RWPE2 (cell line): ENCODE data around the gene SIGLEC5.

Experiments used
- ATAC-seq: fragments of 200-7000 bp; cut with Tn5 transposase; 3 replicates; pipeline ENCODE4 v1.9.1; 2021; ENCODE audit warnings: low read depth
- DNase-seq: peaks from one replicate; pipeline ENCODE4 v3.0.0-alpha.2; 2020; ENCODE audit warnings: low spot score
- H3K27ac ChIP-seq: fragments of 450-650 bp; 2 replicates; pipeline ENCODE4 v1.5.1; 2017; ENCODE audit warnings: mild to moderate bottlenecking; ENCODE audit not compliant: poor library complexity, severe bottlenecking
- H3K27me3 ChIP-seq: fragments of 250-450 bp; sonication (Bioruptor Pico); 2 replicates; pipeline ENCODE4 v1.5.1; 2021; ENCODE audit warnings: mild to moderate bottlenecking, moderate library complexity; ENCODE audit not compliant: insufficient read depth, poor library complexity, severe bottlenecking
- H3K36me3 ChIP-seq: fragments of 250-450 bp; sonication (Bioruptor Pico); 2 replicates; pipeline ENCODE4 v1.5.1; 2020; ENCODE audit warnings: low read depth, mild to moderate bottlenecking, moderate library complexity
- H3K4me1 ChIP-seq: fragments of 250-450 bp; sonication (Bioruptor Pico); 2 replicates; pipeline ENCODE4 v1.5.1; 2021; ENCODE audit warnings: mild to moderate bottlenecking, moderate library complexity; ENCODE audit not compliant: insufficient read depth, poor library complexity, severe bottlenecking
- H3K4me3 ChIP-seq: fragments of 250-450 bp; sonication (Bioruptor Pico); 2 replicates; pipeline ENCODE4 v1.5.1; 2021; ENCODE audit warnings: mild to moderate bottlenecking, moderate library complexity; ENCODE audit not compliant: severe bottlenecking
- H3K9me3 ChIP-seq: fragments of 250-450 bp; sonication (Bioruptor Pico); 2 replicates; pipeline ENCODE4 v1.5.1; 2021; ENCODE audit warnings: mild to moderate bottlenecking, moderate library complexity; ENCODE audit not compliant: severe bottlenecking
- TF ChIP-seq, protein P1 (sequence below): fragments of 450-650 bp; IDR thresholded peaks from one replicate; pipeline ENCODE4 v1.5.1; 2017; ENCODE audit warnings: mild to moderate bottlenecking, moderate library complexity; ENCODE audit not compliant: poor library complexity, severe bottlenecking

Gene SIGLEC5

DNA sequence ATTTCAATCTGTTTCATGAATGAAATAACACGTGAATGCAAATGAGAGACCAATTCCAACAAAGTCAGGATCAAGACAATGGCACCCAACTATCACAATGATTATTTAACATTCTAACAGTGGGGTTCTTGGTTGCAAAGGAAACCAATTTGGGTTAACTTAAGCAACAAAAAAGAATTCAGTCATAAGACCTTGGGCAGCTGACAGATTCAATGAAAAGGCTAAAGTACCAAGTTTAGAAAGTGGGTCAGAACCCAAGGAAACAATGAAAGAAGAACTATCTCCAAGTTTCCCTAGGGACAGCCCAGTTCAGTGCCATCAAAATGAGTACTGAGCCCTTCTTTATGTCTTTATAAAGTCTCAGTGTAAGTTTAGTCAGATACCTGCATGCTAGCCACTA lies 33.9 kb upstream of the SIGLEC5 start:
- Histone ChIP-seq H3K9me3 (no peaks in the 10 kb centered on the region), H3K27ac (no peak overlapping the region), H3K4me1 (no peaks in the 10 kb centered on the region), H3K36me3 (no peaks in the 10 kb centered on the region), H3K27me3 (no peaks in the 10 kb centered on the region), H3K4me3 (no peak overlapping the region)
- DNase-seq = no peak
- no peak for ATAC-seq
- TF ChIP-seq, protein P1, sequence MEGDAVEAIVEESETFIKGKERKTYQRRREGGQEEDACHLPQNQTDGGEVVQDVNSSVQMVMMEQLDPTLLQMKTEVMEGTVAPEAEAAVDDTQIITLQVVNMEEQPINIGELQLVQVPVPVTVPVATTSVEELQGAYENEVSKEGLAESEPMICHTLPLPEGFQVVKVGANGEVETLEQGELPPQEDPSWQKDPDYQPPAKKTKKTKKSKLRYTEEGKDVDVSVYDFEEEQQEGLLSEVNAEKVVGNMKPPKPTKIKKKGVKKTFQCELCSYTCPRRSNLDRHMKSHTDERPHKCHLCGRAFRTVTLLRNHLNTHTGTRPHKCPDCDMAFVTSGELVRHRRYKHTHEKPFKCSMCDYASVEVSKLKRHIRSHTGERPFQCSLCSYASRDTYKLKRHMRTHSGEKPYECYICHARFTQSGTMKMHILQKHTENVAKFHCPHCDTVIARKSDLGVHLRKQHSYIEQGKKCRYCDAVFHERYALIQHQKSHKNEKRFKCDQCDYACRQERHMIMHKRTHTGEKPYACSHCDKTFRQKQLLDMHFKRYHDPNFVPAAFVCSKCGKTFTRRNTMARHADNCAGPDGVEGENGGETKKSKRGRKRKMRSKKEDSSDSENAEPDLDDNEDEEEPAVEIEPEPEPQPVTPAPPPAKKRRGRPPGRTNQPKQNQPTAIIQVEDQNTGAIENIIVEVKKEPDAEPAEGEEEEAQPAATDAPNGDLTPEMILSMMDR = no peak

GRCh38 chr19:51663650-51664049 lies 33.4 kb upstream of the SIGLEC5 start:
- Histone ChIP-seq H3K27ac (no peak overlapping the region), H3K4me1 (no peaks in the 10 kb centered on the region), H3K36me3 (no peaks in the 10 kb centered on the region), H3K27me3 (no peaks in the 10 kb centered on the region), H3K4me3 (no peak overlapping the region), H3K9me3 (no peaks in the 10 kb centered on the region)
- TF ChIP-seq, protein P1 = no peak
- ATAC-seq (no peak), DNase-seq (no peak)

GRCh38 chr19:51660975-51661600 lies 30.9 kb upstream of the SIGLEC5 start:
- DNase-seq (no peak), ATAC-seq (peak; percentile 60; the same call in 2 of the 3 replicates)
- Histone ChIP-seq H3K4me1 (no peaks in the 10 kb centered on the region), H3K9me3 (no peaks in the 10 kb centered on the region), H3K27me3 (no peaks in the 10 kb centered on the region), H3K27ac (no peak overlapping the region), H3K36me3 (no peaks in the 10 kb centered on the region), H3K4me3 (no peak overlapping the region)
- TF ChIP-seq, protein P1 = peak; percentile 57

GRCh38 chr19:51654783-51655182 lies 24.6 kb upstream of the SIGLEC5 start:
- no peak overlapping the region for H3K27ac ChIP-seq
- H3K4me1 ChIP-seq = no peaks in the 10 kb centered on the region
- H3K9me3 ChIP-seq = no peaks in the 10 kb centered on the region
- no peak for ATAC-seq
- no peak overlapping the region for H3K4me3 ChIP-seq
- H3K27me3 ChIP-seq = no peaks in the 10 kb centered on the region
- TF ChIP-seq, protein P1 = no peak
- no peak for DNase-seq
- H3K36me3 ChIP-seq = no peaks in the 10 kb centered on the region

DNA sequence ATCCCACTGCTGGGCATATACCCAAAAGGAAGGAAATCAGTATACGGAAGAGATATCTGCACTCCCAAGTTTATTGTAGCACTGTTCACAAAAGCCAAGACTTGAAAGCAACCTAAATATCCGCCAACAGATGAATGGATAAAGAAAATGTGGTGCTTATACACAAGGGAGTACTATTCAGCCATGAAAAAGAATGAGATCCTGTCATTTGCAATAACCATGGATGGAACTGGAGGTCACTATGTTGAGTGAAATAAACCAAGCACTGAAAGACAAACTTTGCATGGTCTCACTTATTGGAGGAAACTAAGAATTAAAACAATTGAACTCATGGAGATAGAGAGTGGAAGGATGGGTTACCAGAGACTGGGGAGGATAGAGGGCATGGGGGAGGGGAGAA lies 23.0 kb upstream of the SIGLEC5 start:
- TF ChIP-seq, protein P1 = no peak
- H3K27ac ChIP-seq = no peak overlapping the region
- H3K4me1 ChIP-seq = no peaks in the 10 kb centered on the region
- no peaks in the 10 kb centered on the region for H3K9me3 ChIP-seq
- H3K36me3 ChIP-seq = no peaks in the 10 kb centered on the region
- H3K27me3 ChIP-seq = peaks cover 11% of the 10 kb centered on the region
- ATAC-seq (no peak), DNase-seq (no peak)
- H3K4me3 ChIP-seq = no peak overlapping the region
